HG02884 (cell line): ENCODE results near the gene HMX1.

ENCODE experiments used
- ATAC-seq: cut with Tn5 transposase; IDR thresholded peaks from one replicate; pipeline ENCODE4 v1.9.1; 2021; ENCODE audit warnings: mild to moderate bottlenecking, moderate library complexity; ENCODE audit not compliant: unreplicated experiment

HMX1 gene

GRCh38 chr4:8893227-8893623 lies 21.6 kb upstream of the HMX1 start:
- no peak for ATAC-seq

GRCh38 chr4:8892556-8893226 lies 21.1 kb upstream of the HMX1 start:
- ATAC-seq: no peak

- ATAC-seq: no peak
Measured at GRCh38 chr4:8891646-8892555, 20.3 kb upstream of the HMX1 start.

- ATAC-seq: no peak
Measured at GRCh38 chr4:8891255-8891645, 19.6 kb upstream of the HMX1 start.

GRCh38 chr4:8888856-8889255 lies 17.2 kb upstream of the HMX1 start:
- no peak for ATAC-seq

GRCh38 chr4:8886612-8887406 lies 15.2 kb upstream of the HMX1 start:
- no peak for ATAC-seq

- no peak for ATAC-seq
Measured at GRCh38 chr4:8882239-8882638, 10.6 kb upstream of the HMX1 start.

GRCh38 chr4:8880851-8881250 lies 9.2 kb upstream of the HMX1 start:
- no peak for ATAC-seq

GRCh38 chr4:8879574-8879973 lies 7.9 kb upstream of the HMX1 start:
- no peak for ATAC-seq

GRCh38 chr4:8878421-8878820 lies 6.8 kb upstream of the HMX1 start:
- ATAC-seq: no peak

- no peak for ATAC-seq
Measured at GRCh38 chr4:8877780-8878040, 6.1 kb upstream of the HMX1 start.

GRCh38 chr4:8876982-8877779 lies 5.5 kb upstream of the HMX1 start:
- ATAC-seq: no peak

GRCh38 chr4:8874896-8875680 lies 3.4 kb upstream of the HMX1 start:
- no peak for ATAC-seq

GRCh38 chr4:8874003-8874895 lies 2.6 kb upstream of the HMX1 start:
- ATAC-seq: no peak

GRCh38 chr4:8872402-8873291 lies 1.0 kb upstream of the HMX1 start:
- no peak for ATAC-seq

- ATAC-seq: no peak
Measured at GRCh38 chr4:8870647-8871416, 807 bp downstream of the HMX1 start.

- ATAC-seq: no peak
Measured at GRCh38 chr4:8869898-8870646, 1.6 kb downstream of the HMX1 start.
